Measurements from ENCODE around the gene INTS11. TPM values are rescaled to one million over a fixed set of nuclear protein-coding genes. Genes with fewer than 3 reads are reported as not detected.

INTS11 gene
- total and polyA plus RNA-seq, 9 of the 15 experiments (the other 6 are each of a cell fraction or from before 2014, with no cell fraction given) = 3.6 to 183 (median 110) TPM

DNA sequence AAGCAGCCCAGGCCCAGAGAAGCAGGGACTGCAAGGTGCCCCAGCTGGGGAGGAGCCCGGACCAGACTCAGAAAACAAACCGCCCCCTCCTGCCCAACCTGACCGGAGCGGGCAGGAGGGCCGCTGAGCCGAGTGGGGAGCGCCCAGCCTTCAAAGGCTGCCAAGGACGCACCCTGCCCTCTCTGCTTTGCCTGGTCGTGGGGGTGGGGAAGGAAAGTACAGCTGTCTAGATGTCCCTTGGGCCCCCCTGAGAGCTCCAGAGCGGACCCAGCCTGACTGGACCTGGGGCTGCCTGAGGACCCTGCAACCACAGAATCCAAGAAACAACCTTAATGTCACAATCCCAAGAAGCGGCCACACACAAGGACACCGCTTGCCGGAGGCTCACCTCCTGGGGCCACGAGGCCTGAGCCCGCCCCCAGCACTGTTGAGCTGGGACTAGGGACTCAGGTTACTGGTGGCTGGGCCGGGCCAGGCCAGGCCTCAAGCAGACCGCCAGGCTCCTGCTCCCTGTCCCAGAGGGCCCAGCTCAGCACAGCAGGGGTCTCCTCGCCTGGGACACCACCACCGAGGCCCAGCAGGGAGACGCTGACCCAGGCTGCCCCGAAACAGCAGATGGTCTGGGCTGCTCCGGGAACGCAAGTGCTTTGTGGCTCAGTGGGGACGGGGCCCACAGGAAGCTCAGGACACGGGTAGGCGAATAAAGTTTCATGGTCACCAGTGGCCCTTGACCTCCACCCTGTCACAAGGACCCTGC, 23.4 kb upstream of the INTS11 start (continued):
- TF ChIP-seq, protein P1, sequence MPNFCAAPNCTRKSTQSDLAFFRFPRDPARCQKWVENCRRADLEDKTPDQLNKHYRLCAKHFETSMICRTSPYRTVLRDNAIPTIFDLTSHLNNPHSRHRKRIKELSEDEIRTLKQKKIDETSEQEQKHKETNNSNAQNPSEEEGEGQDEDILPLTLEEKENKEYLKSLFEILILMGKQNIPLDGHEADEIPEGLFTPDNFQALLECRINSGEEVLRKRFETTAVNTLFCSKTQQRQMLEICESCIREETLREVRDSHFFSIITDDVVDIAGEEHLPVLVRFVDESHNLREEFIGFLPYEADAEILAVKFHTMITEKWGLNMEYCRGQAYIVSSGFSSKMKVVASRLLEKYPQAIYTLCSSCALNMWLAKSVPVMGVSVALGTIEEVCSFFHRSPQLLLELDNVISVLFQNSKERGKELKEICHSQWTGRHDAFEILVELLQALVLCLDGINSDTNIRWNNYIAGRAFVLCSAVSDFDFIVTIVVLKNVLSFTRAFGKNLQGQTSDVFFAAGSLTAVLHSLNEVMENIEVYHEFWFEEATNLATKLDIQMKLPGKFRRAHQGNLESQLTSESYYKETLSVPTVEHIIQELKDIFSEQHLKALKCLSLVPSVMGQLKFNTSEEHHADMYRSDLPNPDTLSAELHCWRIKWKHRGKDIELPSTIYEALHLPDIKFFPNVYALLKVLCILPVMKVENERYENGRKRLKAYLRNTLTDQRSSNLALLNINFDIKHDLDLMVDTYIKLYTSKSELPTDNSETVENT (CRISPR knock-in tag; IDR thresholded peaks at IDR 0.05) = 0 out of 2 replicates have a peak, but pooled peaks have one; percentile 17
- TF ChIP-seq KLF16 (IDR thresholded peaks at IDR 0.05) (no peak), SRSF7 (optimal IDR thresholded peaks at IDR 0.05; ENCODE audit: low read depth, low read length) (no peak), ZC3H4 (CRISPR knock-in tag; IDR thresholded peaks at IDR 0.05; ENCODE audit: borderline replicate concordance) (peak; percentile 54; the same call in 1 of the 2 replicates), ZNF551 (CRISPR knock-in tag; IDR thresholded peaks at IDR 0.05) (no peak), CBFA2T2 (conservative IDR thresholded peaks at IDR 0.05) (no peak), KDM2B (CRISPR knock-in tag; IDR thresholded peaks at IDR 0.05) (no peak), ZNF12 (CRISPR knock-in tag; IDR thresholded peaks at IDR 0.05) (no peak), NCOA2 (IDR thresholded peaks at IDR 0.05; ENCODE audit: partially characterized antibody in 2 of 2) (no peak), TGIF2 (CRISPR knock-in tag; IDR thresholded peaks at IDR 0.05) (no peak), HNRNPL (IDR thresholded peaks at IDR 0.05; ENCODE audit: low read depth, low read length) (no peak), ZNF695 (CRISPR knock-in tag; IDR thresholded peaks at IDR 0.05) (no peak), NR3C1 (CRISPR knock-in tag; IDR thresholded peaks at IDR 0.05) (no peak), RFX5 (IDR thresholded peaks at IDR 0.05; ENCODE audit: low read depth, low read length) (no peak)
- TF ChIP-seq, protein P2, sequence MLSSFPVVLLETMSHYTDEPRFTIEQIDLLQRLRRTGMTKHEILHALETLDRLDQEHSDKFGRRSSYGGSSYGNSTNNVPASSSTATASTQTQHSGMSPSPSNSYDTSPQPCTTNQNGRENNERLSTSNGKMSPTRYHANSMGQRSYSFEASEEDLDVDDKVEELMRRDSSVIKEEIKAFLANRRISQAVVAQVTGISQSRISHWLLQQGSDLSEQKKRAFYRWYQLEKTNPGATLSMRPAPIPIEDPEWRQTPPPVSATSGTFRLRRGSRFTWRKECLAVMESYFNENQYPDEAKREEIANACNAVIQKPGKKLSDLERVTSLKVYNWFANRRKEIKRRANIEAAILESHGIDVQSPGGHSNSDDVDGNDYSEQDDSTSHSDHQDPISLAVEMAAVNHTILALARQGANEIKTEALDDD (IDR thresholded peaks at IDR 0.05) = no peak
- TF ChIP-seq, protein P3, sequence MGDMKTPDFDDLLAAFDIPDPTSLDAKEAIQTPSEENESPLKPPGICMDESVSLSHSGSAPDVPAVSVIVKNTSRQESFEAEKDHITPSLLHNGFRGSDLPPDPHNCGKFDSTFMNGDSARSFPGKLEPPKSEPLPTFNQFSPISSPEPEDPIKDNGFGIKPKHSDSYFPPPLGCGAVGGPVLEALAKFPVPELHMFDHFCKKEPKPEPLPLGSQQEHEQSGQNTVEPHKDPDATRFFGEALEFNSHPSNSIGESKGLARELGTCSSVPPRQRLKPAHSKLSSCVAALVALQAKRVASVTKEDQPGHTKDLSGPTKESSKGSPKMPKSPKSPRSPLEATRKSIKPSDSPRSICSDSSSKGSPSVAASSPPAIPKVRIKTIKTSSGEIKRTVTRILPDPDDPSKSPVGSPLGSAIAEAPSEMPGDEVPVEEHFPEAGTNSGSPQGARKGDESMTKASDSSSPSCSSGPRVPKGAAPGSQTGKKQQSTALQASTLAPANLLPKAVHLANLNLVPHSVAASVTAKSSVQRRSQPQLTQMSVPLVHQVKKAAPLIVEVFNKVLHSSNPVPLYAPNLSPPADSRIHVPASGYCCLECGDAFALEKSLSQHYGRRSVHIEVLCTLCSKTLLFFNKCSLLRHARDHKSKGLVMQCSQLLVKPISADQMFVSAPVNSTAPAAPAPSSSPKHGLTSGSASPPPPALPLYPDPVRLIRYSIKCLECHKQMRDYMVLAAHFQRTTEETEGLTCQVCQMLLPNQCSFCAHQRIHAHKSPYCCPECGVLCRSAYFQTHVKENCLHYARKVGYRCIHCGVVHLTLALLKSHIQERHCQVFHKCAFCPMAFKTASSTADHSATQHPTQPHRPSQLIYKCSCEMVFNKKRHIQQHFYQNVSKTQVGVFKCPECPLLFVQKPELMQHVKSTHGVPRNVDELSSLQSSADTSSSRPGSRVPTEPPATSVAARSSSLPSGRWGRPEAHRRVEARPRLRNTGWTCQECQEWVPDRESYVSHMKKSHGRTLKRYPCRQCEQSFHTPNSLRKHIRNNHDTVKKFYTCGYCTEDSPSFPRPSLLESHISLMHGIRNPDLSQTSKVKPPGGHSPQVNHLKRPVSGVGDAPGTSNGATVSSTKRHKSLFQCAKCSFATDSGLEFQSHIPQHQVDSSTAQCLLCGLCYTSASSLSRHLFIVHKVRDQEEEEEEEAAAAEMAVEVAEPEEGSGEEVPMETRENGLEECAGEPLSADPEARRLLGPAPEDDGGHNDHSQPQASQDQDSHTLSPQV (IDR thresholded peaks at IDR 0.05) = peak; percentile 36; the same call in 1 of the 2 replicates
- TF ChIP-seq, protein P4, sequence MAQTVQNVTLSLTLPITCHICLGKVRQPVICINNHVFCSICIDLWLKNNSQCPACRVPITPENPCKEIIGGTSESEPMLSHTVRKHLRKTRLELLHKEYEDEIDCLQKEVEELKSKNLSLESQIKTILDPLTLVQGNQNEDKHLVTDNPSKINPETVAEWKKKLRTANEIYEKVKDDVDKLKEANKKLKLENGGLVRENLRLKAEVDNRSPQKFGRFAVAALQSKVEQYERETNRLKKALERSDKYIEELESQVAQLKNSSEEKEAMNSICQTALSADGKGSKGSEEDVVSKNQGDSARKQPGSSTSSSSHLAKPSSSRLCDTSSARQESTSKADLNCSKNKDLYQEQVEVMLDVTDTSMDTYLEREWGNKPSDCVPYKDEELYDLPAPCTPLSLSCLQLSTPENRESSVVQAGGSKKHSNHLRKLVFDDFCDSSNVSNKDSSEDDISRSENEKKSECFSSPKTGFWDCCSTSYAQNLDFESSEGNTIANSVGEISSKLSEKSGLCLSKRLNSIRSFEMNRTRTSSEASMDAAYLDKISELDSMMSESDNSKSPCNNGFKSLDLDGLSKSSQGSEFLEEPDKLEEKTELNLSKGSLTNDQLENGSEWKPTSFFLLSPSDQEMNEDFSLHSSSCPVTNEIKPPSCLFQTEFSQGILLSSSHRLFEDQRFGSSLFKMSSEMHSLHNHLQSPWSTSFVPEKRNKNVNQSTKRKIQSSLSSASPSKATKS (CRISPR knock-in tag; IDR thresholded peaks at IDR 0.05) = no peak
- TF ChIP-seq, protein P5, sequence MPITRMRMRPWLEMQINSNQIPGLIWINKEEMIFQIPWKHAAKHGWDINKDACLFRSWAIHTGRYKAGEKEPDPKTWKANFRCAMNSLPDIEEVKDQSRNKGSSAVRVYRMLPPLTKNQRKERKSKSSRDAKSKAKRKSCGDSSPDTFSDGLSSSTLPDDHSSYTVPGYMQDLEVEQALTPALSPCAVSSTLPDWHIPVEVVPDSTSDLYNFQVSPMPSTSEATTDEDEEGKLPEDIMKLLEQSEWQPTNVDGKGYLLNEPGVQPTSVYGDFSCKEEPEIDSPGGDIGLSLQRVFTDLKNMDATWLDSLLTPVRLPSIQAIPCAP (CRISPR knock-in tag; IDR thresholded peaks at IDR 0.05; ENCODE audit: borderline replicate concordance) = no peak

Data from K562 (cell line).